Measurements from ENCODE around the gene CASP1.

Gene CASP1

DNA sequence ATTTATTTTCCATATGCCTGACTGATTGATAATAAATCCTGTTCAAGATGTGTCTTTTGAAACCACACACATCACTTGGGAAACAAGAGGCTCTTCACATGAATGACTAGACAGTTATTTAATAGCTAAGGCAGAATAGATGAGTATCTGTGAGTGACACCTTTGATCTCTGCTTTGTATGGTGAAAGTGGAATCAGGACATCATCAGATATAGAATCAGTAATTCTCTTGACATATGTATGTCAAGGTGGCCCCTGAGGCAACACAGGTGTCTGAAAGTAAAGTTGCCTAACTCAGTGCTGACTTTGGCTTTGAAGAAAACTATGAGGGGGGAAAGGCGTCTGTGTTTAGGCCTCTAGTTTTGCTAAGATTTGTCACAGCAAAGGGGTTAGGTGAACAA is 55.1 kb downstream of the CASP1 start:
- peaks cover 13% of the 10 kb centered on the region for H3K9me3 ChIP-seq (ENCODE audit: control insufficient read depth, low read length)
- H3K27me3 ChIP-seq (replicated peaks; ENCODE audit: control insufficient read depth, insufficient read depth, low read length) = no peaks in the 10 kb centered on the region

More for the DNA sequence above, 55.1 kb downstream of the CASP1 start:
- Histone ChIP-seq H3K4me1 (ENCODE audit: control insufficient read depth, insufficient read depth, low read length) (no peaks in the 10 kb centered on the region), H3K9ac (ENCODE audit: low read length) (no peak overlapping the region), H3K36me3 (ENCODE audit: control insufficient read depth, insufficient read depth, low read length, severe bottlenecking) (no peaks in the 10 kb centered on the region), H3K4me3 (ENCODE audit: low read length) (no peak overlapping the region)
- no peak for DNase-seq (ENCODE audit: low read depth)

Data from adipocyte (in vitro differentiated cells).